ENCODE data around the gene LIPC. TPM values are rescaled to one million over a fixed set of nuclear protein-coding genes. Genes with fewer than 3 reads are reported as not detected.

LIPC gene
- polyA plus RNA-seq, 1 donor (not counting 4 experiments of a cell fraction or from before 2014, with no cell fraction given): not detected

GRCh38 chr15:58524247-58524646 lies 92.5 kb downstream of the LIPC start:
- dilution Hi-C loops (cut with MboI; ENCODE audit: extremely low pct_ligation_motif_present, low sequenced_read_pairs): no loop called here
- Histone ChIP-seq H4K20me1 (ENCODE audit: control insufficient read depth, extremely low read depth, insufficient read depth, low read length) (no peaks in the 10 kb centered on the region), H3K9me1 (ENCODE audit: control insufficient read depth, extremely low read depth, insufficient read depth, low read length) (no peaks in the 10 kb centered on the region), H3K27ac (ENCODE audit: control insufficient read depth, insufficient read depth, low read length) (no peak overlapping the region), H3K79me2 (ENCODE audit: control insufficient read depth, insufficient read depth, low read length) (no peaks in the 10 kb centered on the region), H2AFZ (ENCODE audit: control insufficient read depth, low read length) (no peak overlapping the region), H3K9me3 (ENCODE audit: control insufficient read depth, low read depth, low read length) (no peaks in the 10 kb centered on the region), H3K9ac (ENCODE audit: control insufficient read depth, extremely low read depth, insufficient read depth, low read length) (no peak overlapping the region), H3K27me3 (ENCODE audit: control insufficient read depth, extremely low read depth, insufficient read depth, low read length) (no peaks in the 10 kb centered on the region), H3K36me3 (ENCODE audit: control insufficient read depth in 2 of 2, extremely low read depth in 1 of 2, insufficient read depth in 2 of 2, low read length in 2 of 2) (no peaks in the 10 kb centered on the region), H3K4me2 (ENCODE audit: control insufficient read depth, extremely low read depth, insufficient read depth, low read depth, low read length) (no peak overlapping the region), H3K4me3 (ENCODE audit: control insufficient read depth in 2 of 3, extremely low read depth in 1 of 3, insufficient read depth in 2 of 3, low read depth in 1 of 3, low read length in 3 of 3) (no peak overlapping the region), H3K4me1 (ENCODE audit: control insufficient read depth, extremely low read depth, insufficient read depth, low read length) (peaks cover 28% of the 10 kb centered on the region)
- DNase-seq (ENCODE audit: low read depth, low spot score): no peak
- FAIRE-seq: no peak
- no peak for TF ChIP-seq CTCF (optimal IDR thresholded peaks at IDR 0.05 in 1 of 3, IDR thresholded peaks at IDR 0.05 in 1 of 3, conservative IDR thresholded peaks at IDR 0.05 in 1 of 3; ENCODE audit: extremely low read depth in 1 of 3, insufficient read depth in 2 of 3, low read length in 3 of 3)
- TF ChIP-seq EZH2 (IDR thresholded peaks at IDR 0.05; ENCODE audit: low read length): no peak

GRCh38 chr15:58525991-58526421 lies 94.2 kb downstream of the LIPC start:
- H2AFZ ChIP-seq (ENCODE audit: control insufficient read depth, low read length): no peak overlapping the region
- no peak for FAIRE-seq
- H3K4me1 ChIP-seq (ENCODE audit: control insufficient read depth, extremely low read depth, insufficient read depth, low read length): peaks cover 24% of the 10 kb centered on the region

More at GRCh38 chr15:58525991-58526421, 94.2 kb downstream of the LIPC start:
- Histone ChIP-seq H3K4me3 (ENCODE audit: control insufficient read depth in 2 of 3, extremely low read depth in 1 of 3, insufficient read depth in 2 of 3, low read depth in 1 of 3, low read length in 3 of 3) (no peak overlapping the region), H3K27ac (ENCODE audit: control insufficient read depth, insufficient read depth, low read length) (no peak overlapping the region), H3K9me3 (ENCODE audit: control insufficient read depth, low read depth, low read length) (no peaks in the 10 kb centered on the region), H4K20me1 (ENCODE audit: control insufficient read depth, extremely low read depth, insufficient read depth, low read length) (no peaks in the 10 kb centered on the region), H3K36me3 (ENCODE audit: control insufficient read depth in 2 of 2, extremely low read depth in 1 of 2, insufficient read depth in 2 of 2, low read length in 2 of 2) (no peaks in the 10 kb centered on the region), H3K27me3 (ENCODE audit: control insufficient read depth, extremely low read depth, insufficient read depth, low read length) (no peaks in the 10 kb centered on the region), H3K9me1 (ENCODE audit: control insufficient read depth, extremely low read depth, insufficient read depth, low read length) (no peaks in the 10 kb centered on the region), H3K79me2 (ENCODE audit: control insufficient read depth, insufficient read depth, low read length) (no peaks in the 10 kb centered on the region), H3K4me2 (ENCODE audit: control insufficient read depth, extremely low read depth, insufficient read depth, low read depth, low read length) (no peak overlapping the region), H3K9ac (ENCODE audit: control insufficient read depth, extremely low read depth, insufficient read depth, low read length) (no peak overlapping the region)
- TF ChIP-seq CTCF (optimal IDR thresholded peaks at IDR 0.05 in 1 of 3, IDR thresholded peaks at IDR 0.05 in 1 of 3, conservative IDR thresholded peaks at IDR 0.05 in 1 of 3; ENCODE audit: extremely low read depth in 1 of 3, insufficient read depth in 2 of 3, low read length in 3 of 3): no peak
- TF ChIP-seq EZH2 (IDR thresholded peaks at IDR 0.05; ENCODE audit: low read length): no peak
- no peak for DNase-seq (ENCODE audit: low read depth, low spot score)
- dilution Hi-C loops (cut with MboI; ENCODE audit: extremely low pct_ligation_motif_present, low sequenced_read_pairs): no loop called here
